Activated CD4-positive, alpha-beta T cell treated with anti-CD3 and anti-CD28 coated beads, Interleukin-2, amount 50 U/mL, for 48 hours (primary cell): Measurements from ENCODE around the gene ZNF81.
A peak's percentile ranks its signal among the peaks of the same experiment; 100 is the strongest.
"Not testable (repeated sequence)": the region's sequence is repeated elsewhere in the genome, so short reads cannot be mapped to it uniquely, and the experiment has no call there.

Source experiments
- DNase-seq, 2 experiments: peaks; one replicate each; pipeline ENCODE4 v3.0.0-alpha.2; 2020

ZNF81 gene

DNA sequence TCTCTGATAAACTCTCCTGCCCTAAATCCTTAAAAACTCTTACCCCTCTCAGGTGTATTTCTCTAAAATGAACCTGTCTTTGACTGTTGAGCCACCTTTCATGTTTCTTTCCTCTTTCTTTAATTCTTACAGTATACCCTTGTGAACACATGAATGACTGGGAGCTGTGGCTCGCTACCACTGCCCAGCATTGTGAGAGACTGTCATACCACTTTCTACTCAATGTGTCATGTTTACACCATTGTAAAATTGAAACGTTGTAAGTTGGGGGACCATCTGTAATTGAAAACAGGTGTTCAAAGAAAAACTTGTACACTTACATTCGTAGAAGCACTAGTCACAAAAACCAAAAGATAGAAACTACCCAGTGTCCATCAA is 100.2 kb downstream of the ZNF81 start:
- DNase-seq, result no peak

DNA sequence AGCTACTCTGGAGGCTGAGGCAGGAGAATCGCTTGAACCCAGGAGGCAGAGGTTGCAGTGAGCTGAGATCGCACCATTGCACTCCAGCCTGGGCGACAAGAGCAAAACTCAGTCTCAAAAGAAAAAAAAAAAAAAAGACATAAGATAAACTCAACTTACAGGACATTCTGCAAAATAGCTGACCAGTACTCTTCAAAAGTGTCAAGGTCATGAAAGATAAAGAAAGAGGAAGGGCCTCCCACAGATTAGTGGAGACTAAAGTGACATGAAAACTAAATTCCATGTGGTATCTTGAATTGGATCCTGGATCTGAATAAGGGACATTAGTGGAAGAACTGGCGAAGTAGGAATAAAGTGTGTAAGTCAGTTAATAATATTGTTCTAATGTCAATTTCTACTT is 103.7 kb downstream of the ZNF81 start:
- no peak for DNase-seq

DNA sequence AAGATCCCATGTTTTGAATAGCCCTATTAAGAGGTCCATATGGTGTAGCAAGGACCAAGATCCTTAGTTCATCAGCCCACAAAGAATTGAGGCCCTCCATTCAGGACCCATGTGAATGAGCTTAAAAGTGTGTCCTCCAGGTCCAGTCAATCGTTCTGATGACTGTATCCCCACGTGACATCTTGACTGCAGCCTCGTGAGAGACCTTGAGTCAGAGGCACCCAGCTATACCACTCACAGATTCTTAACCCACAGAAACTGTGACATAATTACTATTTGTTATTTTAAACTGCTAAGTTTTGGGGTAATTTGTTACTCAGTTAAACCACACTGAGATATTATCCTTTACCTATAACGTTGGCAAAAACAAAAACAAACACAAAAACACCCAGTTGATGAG is 104.7 kb downstream of the ZNF81 start:
- DNase-seq, result no peak

DNA sequence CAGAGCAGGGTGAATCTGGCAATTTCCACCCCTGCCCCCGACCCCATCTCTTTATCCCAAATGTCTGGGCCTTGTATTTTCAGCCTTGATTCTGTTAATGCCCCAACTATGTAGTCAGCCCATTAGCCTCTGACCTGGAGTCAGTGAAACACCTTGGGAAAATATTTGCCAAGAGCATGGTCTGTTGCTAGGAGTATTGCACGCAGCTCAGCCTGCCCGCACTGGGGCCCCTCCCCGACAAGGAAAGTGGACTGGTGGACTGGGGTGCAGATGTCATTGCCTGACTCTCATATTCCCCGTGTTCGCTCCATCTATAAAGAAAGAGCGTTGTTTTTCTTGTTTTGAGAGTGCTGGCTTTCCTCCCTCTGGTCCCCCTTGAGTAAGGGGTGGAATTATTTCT is 118.6 kb downstream of the ZNF81 start:
- DNase-seq, result not testable (repeated sequence)

DNA sequence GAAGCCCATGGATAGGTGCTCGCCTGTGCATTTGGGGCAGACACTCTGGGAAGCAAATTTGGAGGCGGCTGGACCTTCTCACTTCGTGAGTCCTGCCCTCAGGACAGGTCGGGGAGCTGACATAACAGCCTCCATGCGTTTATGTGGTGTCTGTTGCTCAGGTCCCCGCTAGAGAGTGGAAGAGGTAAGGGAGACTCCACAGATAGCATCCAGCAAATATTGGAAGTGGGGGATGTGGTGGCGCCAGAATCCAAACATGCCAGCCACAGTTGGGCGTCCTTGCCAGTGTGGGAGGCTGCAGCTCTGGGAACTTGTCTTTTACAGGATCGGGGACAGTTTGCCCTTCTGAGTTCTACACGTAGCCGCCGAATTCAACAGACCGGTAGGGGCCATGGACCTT is 119.3 kb downstream of the ZNF81 start:
- no peak for DNase-seq

DNA sequence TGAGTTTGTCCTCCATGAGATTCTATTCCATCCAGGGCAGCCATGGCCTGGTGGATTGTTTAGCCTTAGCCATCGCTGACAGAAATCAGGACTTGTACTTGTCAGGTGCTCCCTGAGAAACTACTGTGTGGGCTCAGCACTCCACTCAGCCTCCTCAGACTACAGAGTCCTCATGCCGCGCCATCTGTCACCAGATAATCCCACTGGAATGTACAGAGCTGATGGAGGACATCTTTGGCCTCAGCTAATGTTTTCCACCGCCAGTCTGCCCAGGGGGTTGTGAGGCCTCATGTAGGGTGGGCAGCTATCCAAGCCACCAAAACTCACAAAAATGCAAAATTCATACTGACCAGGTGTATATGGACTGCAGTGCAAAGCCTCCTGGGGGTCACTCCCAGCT is 121.5 kb downstream of the ZNF81 start:
- not testable (repeated sequence) for DNase-seq

DNA sequence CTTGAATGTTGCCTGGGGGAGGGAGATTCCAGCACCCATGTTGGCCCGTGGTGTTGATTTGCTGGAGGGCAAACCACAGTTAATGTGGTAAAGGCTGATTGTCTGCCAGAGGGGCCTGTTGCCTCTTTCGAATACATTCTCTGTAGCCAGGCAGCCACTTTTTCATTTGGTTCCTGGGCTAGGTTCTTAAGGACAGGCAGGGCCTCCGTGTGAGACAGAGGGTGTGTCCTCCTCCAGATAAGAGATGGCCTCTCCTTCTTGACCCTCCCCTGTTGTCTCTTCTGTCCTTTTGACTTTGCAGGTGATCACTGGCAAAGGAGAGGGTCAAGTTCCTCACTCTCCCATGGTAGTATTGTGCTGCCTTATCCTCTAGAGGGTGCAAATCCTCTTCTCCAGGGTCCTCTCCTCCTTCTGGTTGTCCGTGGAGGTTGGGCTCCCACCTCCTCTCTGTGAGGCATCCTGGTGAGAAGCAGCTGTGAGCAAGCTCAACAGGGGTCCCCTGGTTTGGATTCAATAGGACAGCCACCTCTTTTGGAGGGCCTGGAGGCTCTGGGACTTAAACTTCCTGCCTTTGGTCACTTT is 122.2 kb downstream of the ZNF81 start:
- DNase-seq, result peak; percentile 5 to 12

DNA sequence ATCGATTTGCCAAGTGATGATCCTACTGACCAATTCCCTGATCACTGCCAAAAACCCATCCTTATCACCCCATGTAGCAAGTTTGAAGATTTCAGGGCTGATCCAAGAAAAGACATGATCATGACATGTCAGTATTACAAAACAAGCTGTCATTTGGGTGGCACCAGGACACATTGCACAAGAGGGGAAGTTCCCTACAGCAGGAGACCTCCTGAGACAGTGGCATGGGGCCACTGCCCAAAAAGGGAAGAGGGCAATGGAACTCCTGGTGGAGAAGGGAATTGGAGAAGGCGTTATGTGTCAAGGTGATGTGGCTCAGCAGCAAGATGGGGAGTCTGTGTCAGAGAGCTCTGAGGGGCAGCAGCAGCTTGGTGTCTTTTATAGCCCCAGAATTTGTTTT is 123.7 kb downstream of the ZNF81 start:
- DNase-seq, result no peak

DNA sequence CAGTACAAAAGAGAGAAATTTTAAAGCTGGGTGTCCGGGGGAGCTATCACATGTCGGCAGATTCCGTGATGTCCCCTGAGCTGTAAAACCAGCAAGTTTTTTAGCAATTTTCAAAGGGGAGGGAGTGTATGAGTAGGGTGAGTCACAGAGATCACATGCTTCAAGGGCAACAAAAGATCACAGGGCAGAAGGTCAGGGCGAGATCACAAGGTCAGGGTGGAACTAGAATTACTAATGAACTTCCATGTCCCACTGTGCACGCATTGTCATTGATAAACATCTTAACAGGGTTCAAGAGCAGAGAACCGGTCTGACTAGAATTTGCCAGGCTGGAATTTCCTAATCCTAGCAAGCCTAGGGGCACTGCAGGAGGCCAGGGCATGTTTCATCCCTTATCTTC is 125.1 kb downstream of the ZNF81 start:
- not testable (repeated sequence) for DNase-seq

DNA sequence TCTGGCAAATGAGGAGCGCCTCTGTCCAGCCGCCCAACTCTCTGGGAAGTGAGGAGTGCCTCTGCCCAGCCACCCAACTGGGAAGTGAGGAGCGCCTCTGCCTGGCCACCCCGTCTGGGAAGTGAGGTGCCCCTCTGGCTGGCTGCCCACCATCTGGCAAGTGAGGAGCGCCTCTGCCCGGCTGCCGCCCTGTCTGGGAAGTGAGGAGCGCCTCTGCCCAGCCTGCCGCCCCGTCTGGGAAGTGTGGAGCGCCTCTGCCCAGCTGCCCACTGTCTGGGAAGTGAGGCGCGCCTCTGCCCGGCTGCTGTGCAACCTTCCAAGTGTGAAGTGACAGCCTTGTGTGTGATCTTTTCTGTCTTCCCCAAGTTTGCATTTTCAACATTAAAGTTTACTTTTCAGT is 128.8 kb downstream of the ZNF81 start:
- not testable (repeated sequence) for DNase-seq
